DND-41 (cell line): ENCODE results near the gene MTERF4.

Experiments
- ATAC-seq: fragments of 200-7000 bp; cut with Tn5 transposase; 3 replicates; pipeline ENCODE4 v1.9.1; 2021; ENCODE audit warnings: low read depth; ENCODE audit not compliant: insufficient read depth
- DNase-seq: peaks from one replicate; pipeline ENCODE4 v3.0.0-alpha.2; 2020
- H2AFZ ChIP-seq: 2 replicates; pipeline ENCODE4 v1.6.0; 2012; ENCODE audit warnings: low read depth, low read length
- H3K27ac ChIP-seq: 2 replicates; pipeline ENCODE4 v1.5.1; 2012; ENCODE audit warnings: low read length, inconsistent platforms
- H3K27me3 ChIP-seq: fragments of 200-600 bp; sonication (generic); 2 replicates; pipeline ENCODE4 v1.6.0; 2012; ENCODE audit warnings: low read length, mild to moderate bottlenecking, inconsistent platforms; ENCODE audit not compliant: insufficient read depth, poor library complexity
- H3K36me3 ChIP-seq: 2 replicates; pipeline ENCODE4 v1.5.1; 2012; ENCODE audit warnings: low read length, inconsistent platforms; ENCODE audit not compliant: insufficient read depth
- H3K4me1 ChIP-seq: 2 replicates; pipeline ENCODE4 v1.5.1; 2012; ENCODE audit warnings: mild to moderate bottlenecking, low read length; ENCODE audit not compliant: insufficient read depth
- H3K4me2 ChIP-seq: 2 replicates; pipeline ENCODE4 v1.6.0; 2012; ENCODE audit warnings: mild to moderate bottlenecking, moderate library complexity, low read length, inconsistent platforms; ENCODE audit not compliant: insufficient read depth
- H3K4me3 ChIP-seq, 2 experiments: fragments of 200-600 bp in 1 of 2; shearing (Covaris generic) in 1 of 2; 2 replicates each; pipeline ENCODE4 v1.5.1; 2012 to 2016; ENCODE audit warnings: inconsistent platforms in 2 of 2, low read length in 2 of 2, mild to moderate bottlenecking in 2 of 2, low read depth in 1 of 2, moderate library complexity in 1 of 2
- H3K79me2 ChIP-seq: 2 replicates; pipeline ENCODE4 v1.6.0; 2012; ENCODE audit warnings: low read length, inconsistent platforms; ENCODE audit not compliant: insufficient read depth
- H3K9ac ChIP-seq: 2 replicates; pipeline ENCODE4 v1.6.0; 2012; ENCODE audit warnings: low read depth, mild to moderate bottlenecking, inconsistent platforms, low read length, moderate library complexity
- H3K9me3 ChIP-seq: 2 replicates; pipeline ENCODE4 v1.5.1; 2012; ENCODE audit warnings: low read length, moderate library complexity, mild to moderate bottlenecking, inconsistent platforms; ENCODE audit not compliant: insufficient read depth, severe bottlenecking
- H4K20me1 ChIP-seq: 2 replicates; pipeline ENCODE4 v1.6.0; 2012; ENCODE audit warnings: low read length; ENCODE audit not compliant: insufficient read depth
- CTCF ChIP-seq: IDR thresholded peaks from 2 replicates; pipeline ENCODE4 v1.5.1; 2012; ENCODE audit warnings: borderline replicate concordance, low read length, moderate library complexity, mild to moderate bottlenecking; ENCODE audit not compliant: poor library complexity, severe bottlenecking; ENCODE audit errors: extremely low read depth
- EZH2 ChIP-seq: IDR thresholded peaks from 3 replicates; pipeline ENCODE4 v1.6.1; 2012; ENCODE audit warnings: borderline replicate concordance, low read depth, mild to moderate bottlenecking, moderate library complexity, low read length, inconsistent platforms; ENCODE audit not compliant: severe bottlenecking

The MTERF4 gene

GRCh38 chr2:241087420-241088268, 14.4 kb downstream of the MTERF4 start:
- DNase-seq (no peak), ATAC-seq (no peak)
- Histone ChIP-seq H3K27me3 (no peaks in the 10 kb centered on the region), H4K20me1 (peaks cover 11% of the 10 kb centered on the region), H3K4me2 (no peak overlapping the region), H3K27ac (no peak overlapping the region), H3K9ac (no peak overlapping the region), H3K36me3 (peaks cover 66% of the 10 kb centered on the region), H3K79me2 (no peaks in the 10 kb centered on the region), H3K9me3 (no peaks in the 10 kb centered on the region), H2AFZ (no peak overlapping the region), H3K4me3 (no peak overlapping the region), H3K4me1 (no peaks in the 10 kb centered on the region)
- TF ChIP-seq CTCF = no peak
- TF ChIP-seq EZH2 = no peak

GRCh38 chr2:241084856-241085444, 17.1 kb downstream of the MTERF4 start:
- ATAC-seq (no peak), DNase-seq (no peak)
- H4K20me1 ChIP-seq = peaks cover 9% of the 10 kb centered on the region
- no peak overlapping the region for H3K4me3 ChIP-seq
- no peaks in the 10 kb centered on the region for H3K27me3 ChIP-seq
- no peaks in the 10 kb centered on the region for H3K4me1 ChIP-seq
- no peak for TF ChIP-seq CTCF
- TF ChIP-seq EZH2 = no peak
- H3K79me2 ChIP-seq = no peaks in the 10 kb centered on the region
- H2AFZ ChIP-seq = no peak overlapping the region
- no peak overlapping the region for H3K27ac ChIP-seq
- no peak overlapping the region for H3K4me2 ChIP-seq
- peaks cover 42% of the 10 kb centered on the region for H3K36me3 ChIP-seq
- H3K9ac ChIP-seq = no peak overlapping the region
- H3K9me3 ChIP-seq = no peaks in the 10 kb centered on the region

- TF ChIP-seq EZH2 = no peak
- TF ChIP-seq CTCF = no peak
- H3K36me3 ChIP-seq = peaks cover 24% of the 10 kb centered on the region
- ATAC-seq = no peak
These were observed 19.0 kb downstream of the MTERF4 start for GRCh38 chr2:241083091-241083415.

More at GRCh38 chr2:241083091-241083415, 19.0 kb downstream of the MTERF4 start:
- no peaks in the 10 kb centered on the region for H3K4me1 ChIP-seq
- H2AFZ ChIP-seq = no peak overlapping the region
- no peaks in the 10 kb centered on the region for H3K27me3 ChIP-seq
- no peaks in the 10 kb centered on the region for H3K79me2 ChIP-seq
- DNase-seq = no peak
- H3K4me3 ChIP-seq = no peak overlapping the region
- no peak overlapping the region for H3K27ac ChIP-seq
- H3K9ac ChIP-seq = no peak overlapping the region
- peaks cover 5% of the 10 kb centered on the region for H4K20me1 ChIP-seq
- no peaks in the 10 kb centered on the region for H3K9me3 ChIP-seq
- no peak overlapping the region for H3K4me2 ChIP-seq
